Loucy (cell line): ENCODE measurements around the gene MYO5B.

Experiments used
- CTCF ChIP-seq: fragments of 200-600 bp; sonication (generic); conservative IDR thresholded peaks from 2 replicates; pipeline ENCODE4 v1.5.1; 2014; ENCODE audit warnings: mild to moderate bottlenecking, antibody characterized with exemption, low read length
- EZH2phosphoT487 ChIP-seq: fragments of 200-600 bp; IDR thresholded peaks from 2 replicates; pipeline ENCODE4 v1.6.1; 2018; ENCODE audit warnings: antibody characterized with exemption, mild to moderate bottlenecking, moderate library complexity, borderline replicate concordance

- TF ChIP-seq CTCF (no peak), EZH2phosphoT487 (no peak)
These were observed 209.7 kb downstream of the MYO5B start for GRCh38 chr18:49985236-49985635.
